GM23338 (cell line): Measurements from ENCODE around the gene MOXD1. TPM values are rescaled to one million over a fixed set of nuclear protein-coding genes. Genes with fewer than 3 reads are reported as not detected.

Experiments used
- EZH2 ChIP-seq: fragments of 200-600 bp; sonication (generic); IDR thresholded peaks from one replicate; pipeline ENCODE4 v1.8.0; 2017; ENCODE audit warnings: antibody characterized with exemption, mild to moderate bottlenecking, low read depth; ENCODE audit not compliant: unreplicated experiment
- EZH2phosphoT487 ChIP-seq: fragments of 200-600 bp; sonication (generic); IDR thresholded peaks from one replicate; pipeline ENCODE4 v1.8.1; 2018; ENCODE audit warnings: antibody characterized with exemption; ENCODE audit not compliant: unreplicated experiment
- polyA plus RNA-seq: library from polyadenylated mRNA; unstranded; fragments of >200 nt; fragmentation: Nextera tagmentation; extraction: Ambion mirVana; gene quantifications from 2 replicates; pipeline ENCODE4 v1.2.1, GENCODE V29; 2016
- total RNA-seq: library from RNA; depleted of rRNA; stranded (reverse); fragments of >200 nt; shearing (Covaris generic); gene quantifications from 2 replicates; pipeline ENCODE4 v1.2.3, GENCODE V29; 2014
- TF ChIP-seq, protein P1 (sequence below): fragments of 250-450 bp; sonication (Bioruptor Pico); IDR thresholded peaks from 2 replicates; pipeline ENCODE4 v1.5.0; 2020; ENCODE audit warnings: mild to moderate bottlenecking, moderate library complexity
- TF ChIP-seq, protein P2 (sequence below): IDR thresholded peaks from one replicate; pipeline ENCODE4 v1.6.1; 2018; ENCODE audit warnings: antibody characterized with exemption; ENCODE audit not compliant: unreplicated experiment

MOXD1 gene
- total and polyA plus RNA-seq, 2 experiments from 2014 or later: 1.7 to 4.3 TPM

DNA sequence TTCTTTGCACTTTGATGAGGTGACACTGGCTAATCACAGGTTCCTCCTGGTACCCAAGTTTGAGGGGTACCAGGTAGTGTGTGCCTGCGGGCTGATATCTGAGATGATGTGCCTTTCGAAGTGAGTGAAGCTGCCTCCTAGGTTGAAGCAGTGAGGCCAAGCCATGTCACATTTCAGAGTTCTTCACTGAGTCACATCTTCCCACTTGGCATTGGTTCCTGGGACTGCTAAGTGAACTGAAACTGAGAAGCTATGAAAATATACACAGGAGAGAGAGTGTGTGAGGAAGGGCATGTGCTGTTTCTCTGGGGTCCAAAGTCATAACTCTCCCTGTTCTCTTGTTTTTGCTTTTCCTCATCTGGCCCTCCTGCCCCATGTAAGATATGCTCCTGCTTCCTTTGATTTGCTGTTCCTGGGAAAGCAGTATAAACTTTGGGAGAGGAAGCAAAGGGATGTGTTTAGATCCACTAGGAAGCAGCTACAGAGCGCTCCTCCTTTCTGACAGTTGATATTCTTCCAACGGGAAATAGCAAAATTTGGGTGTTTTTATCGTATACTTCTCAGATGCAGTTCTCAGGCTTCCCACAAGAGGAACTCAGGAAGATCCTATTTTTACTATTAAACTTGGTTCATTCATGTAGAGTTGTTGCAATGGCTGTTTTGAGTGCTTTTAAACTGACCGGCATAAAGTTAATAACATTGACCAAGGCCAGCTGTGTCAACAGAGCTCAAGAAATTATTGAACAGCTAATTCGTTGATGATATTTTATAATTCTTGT lies 153.7 kb downstream of the MOXD1 start (continued):
- TF ChIP-seq, protein P1, sequence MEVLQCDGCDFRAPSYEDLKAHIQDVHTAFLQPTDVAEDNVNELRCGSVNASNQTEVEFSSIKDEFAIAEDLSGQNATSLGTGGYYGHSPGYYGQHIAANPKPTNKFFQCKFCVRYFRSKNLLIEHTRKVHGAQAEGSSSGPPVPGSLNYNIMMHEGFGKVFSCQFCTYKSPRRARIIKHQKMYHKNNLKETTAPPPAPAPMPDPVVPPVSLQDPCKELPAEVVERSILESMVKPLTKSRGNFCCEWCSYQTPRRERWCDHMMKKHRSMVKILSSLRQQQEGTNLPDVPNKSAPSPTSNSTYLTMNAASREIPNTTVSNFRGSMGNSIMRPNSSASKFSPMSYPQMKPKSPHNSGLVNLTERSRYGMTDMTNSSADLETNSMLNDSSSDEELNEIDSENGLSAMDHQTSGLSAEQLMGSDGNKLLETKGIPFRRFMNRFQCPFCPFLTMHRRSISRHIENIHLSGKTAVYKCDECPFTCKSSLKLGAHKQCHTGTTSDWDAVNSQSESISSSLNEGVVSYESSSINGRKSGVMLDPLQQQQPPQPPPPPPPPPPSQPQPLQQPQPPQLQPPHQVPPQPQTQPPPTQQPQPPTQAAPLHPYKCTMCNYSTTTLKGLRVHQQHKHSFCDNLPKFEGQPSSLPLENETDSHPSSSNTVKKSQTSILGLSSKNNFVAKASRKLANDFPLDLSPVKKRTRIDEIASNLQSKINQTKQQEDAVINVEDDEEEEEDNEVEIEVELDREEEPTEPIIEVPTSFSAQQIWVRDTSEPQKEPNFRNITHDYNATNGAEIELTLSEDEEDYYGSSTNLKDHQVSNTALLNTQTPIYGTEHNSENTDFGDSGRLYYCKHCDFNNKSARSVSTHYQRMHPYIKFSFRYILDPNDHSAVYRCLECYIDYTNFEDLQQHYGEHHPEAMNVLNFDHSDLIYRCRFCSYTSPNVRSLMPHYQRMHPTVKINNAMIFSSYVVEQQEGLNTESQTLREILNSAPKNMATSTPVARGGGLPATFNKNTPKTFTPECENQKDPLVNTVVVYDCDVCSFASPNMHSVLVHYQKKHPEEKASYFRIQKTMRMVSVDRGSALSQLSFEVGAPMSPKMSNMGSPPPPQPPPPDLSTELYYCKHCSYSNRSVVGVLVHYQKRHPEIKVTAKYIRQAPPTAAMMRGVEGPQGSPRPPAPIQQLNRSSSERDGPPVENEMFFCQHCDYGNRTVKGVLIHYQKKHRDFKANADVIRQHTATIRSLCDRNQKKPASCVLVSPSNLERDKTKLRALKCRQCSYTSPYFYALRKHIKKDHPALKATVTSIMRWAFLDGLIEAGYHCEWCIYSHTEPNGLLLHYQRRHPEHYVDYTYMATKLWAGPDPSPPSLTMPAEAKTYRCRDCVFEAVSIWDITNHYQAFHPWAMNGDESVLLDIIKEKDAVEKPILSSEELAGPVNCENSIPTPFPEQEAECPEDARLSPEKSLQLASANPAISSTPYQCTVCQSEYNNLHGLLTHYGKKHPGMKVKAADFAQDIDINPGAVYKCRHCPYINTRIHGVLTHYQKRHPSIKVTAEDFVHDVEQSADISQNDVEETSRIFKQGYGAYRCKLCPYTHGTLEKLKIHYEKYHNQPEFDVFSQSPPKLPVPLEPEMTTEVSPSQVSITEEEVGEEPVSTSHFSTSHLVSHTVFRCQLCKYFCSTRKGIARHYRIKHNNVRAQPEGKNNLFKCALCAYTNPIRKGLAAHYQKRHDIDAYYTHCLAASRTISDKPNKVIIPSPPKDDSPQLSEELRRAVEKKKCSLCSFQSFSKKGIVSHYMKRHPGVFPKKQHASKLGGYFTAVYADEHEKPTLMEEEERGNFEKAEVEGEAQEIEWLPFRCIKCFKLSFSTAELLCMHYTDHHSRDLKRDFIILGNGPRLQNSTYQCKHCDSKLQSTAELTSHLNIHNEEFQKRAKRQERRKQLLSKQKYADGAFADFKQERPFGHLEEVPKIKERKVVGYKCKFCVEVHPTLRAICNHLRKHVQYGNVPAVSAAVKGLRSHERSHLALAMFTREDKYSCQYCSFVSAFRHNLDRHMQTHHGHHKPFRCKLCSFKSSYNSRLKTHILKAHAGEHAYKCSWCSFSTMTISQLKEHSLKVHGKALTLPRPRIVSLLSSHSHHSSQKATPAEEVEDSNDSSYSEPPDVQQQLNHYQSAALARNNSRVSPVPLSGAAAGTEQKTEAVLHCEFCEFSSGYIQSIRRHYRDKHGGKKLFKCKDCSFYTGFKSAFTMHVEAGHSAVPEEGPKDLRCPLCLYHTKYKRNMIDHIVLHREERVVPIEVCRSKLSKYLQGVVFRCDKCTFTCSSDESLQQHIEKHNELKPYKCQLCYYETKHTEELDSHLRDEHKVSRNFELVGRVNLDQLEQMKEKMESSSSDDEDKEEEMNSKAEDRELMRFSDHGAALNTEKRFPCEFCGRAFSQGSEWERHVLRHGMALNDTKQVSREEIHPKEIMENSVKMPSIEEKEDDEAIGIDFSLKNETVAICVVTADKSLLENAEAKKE: no peak
- TF ChIP-seq EZH2 (no peak), EZH2phosphoT487 (no peak)
- TF ChIP-seq, protein P2, sequence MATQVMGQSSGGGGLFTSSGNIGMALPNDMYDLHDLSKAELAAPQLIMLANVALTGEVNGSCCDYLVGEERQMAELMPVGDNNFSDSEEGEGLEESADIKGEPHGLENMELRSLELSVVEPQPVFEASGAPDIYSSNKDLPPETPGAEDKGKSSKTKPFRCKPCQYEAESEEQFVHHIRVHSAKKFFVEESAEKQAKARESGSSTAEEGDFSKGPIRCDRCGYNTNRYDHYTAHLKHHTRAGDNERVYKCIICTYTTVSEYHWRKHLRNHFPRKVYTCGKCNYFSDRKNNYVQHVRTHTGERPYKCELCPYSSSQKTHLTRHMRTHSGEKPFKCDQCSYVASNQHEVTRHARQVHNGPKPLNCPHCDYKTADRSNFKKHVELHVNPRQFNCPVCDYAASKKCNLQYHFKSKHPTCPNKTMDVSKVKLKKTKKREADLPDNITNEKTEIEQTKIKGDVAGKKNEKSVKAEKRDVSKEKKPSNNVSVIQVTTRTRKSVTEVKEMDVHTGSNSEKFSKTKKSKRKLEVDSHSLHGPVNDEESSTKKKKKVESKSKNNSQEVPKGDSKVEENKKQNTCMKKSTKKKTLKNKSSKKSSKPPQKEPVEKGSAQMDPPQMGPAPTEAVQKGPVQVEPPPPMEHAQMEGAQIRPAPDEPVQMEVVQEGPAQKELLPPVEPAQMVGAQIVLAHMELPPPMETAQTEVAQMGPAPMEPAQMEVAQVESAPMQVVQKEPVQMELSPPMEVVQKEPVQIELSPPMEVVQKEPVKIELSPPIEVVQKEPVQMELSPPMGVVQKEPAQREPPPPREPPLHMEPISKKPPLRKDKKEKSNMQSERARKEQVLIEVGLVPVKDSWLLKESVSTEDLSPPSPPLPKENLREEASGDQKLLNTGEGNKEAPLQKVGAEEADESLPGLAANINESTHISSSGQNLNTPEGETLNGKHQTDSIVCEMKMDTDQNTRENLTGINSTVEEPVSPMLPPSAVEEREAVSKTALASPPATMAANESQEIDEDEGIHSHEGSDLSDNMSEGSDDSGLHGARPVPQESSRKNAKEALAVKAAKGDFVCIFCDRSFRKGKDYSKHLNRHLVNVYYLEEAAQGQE: no peak
